Sigmoid colon (tissue), 7 donors: Measurements from ENCODE around the gene NGDN. TPM values are rescaled to one million over a fixed set of nuclear protein-coding genes. Genes with fewer than 3 reads are reported as not detected.

Source experiments
- DNase-seq: peaks from one replicate; pipeline ENCODE4 v3.0.0-alpha.2; 2019
- H3K27ac ChIP-seq, 4 donors: fragments of 200-600 bp; sonication (generic); one replicate each; pipeline ENCODE4 v1.5.1; 2016 to 2019; ENCODE audit warnings: mild to moderate bottlenecking in 1 of 4
- H3K27me3 ChIP-seq, 3 donors: fragments of 200-600 bp; sonication (generic); one replicate each; pipeline ENCODE4 v1.5.1; 2019; ENCODE audit warnings: mild to moderate bottlenecking in 1 of 3
- H3K36me3 ChIP-seq, 4 donors: fragments of 200-600 bp; sonication (generic); one replicate each; pipeline ENCODE4 v1.5.1; 2016 to 2019
- H3K4me1 ChIP-seq, 4 donors: fragments of 200-600 bp; sonication (generic); one replicate each; pipeline ENCODE4 v1.5.1; 2017 to 2019
- H3K4me3 ChIP-seq, 4 donors: fragments of 200-600 bp; sonication (generic); one replicate each; pipeline ENCODE4 v1.5.1; 2017 to 2019; ENCODE audit warnings: mild to moderate bottlenecking in 2 of 4, moderate library complexity in 1 of 4
- H3K9me3 ChIP-seq, 4 donors: fragments of 200-600 bp in 3 of 4; sonication (generic) in 3 of 4; one replicate each; pipeline versions ENCODE4 v1.5.1 to v1.6.1; 2013 to 2019
- CTCF ChIP-seq, 4 experiments: fragments of 450-650 bp in 3 of 4; fragments of 200-600 bp in 1 of 4; IDR thresholded peaks; one replicate each; pipeline ENCODE4 v1.5.1; 2016 to 2019; ENCODE audit warnings: antibody characterized with exemption in 4 of 4, mild to moderate bottlenecking in 3 of 4, moderate library complexity in 2 of 4
- EP300 ChIP-seq, 4 donors: sonication (generic); formaldehyde crosslinking; IDR thresholded peaks; one replicate each; pipeline ENCODE4 v1.6.1; 2017; ENCODE audit warnings: antibody characterized with exemption in 4 of 4
- POLR2A ChIP-seq, 2 donors: fragments of 450-650 bp; IDR thresholded peaks; one replicate each; pipeline ENCODE4 v1.6.1; 2016; ENCODE audit warnings: antibody characterized with exemption in 2 of 2, mild to moderate bottlenecking in 2 of 2, moderate library complexity in 2 of 2
- POLR2AphosphoS5 ChIP-seq, 4 donors: sonication (generic); formaldehyde crosslinking; IDR thresholded peaks; one replicate each; pipeline ENCODE4 v1.6.1; 2017; ENCODE audit warnings: antibody characterized with exemption in 4 of 4
- WGBS, 2 donors: extraction: QIAGEN DNeasy Blood & Tissue Kit; methylation state at CpG; one replicate each; pipeline ENCODE4 v1.1.7; 2013; 5-methylcytosine and 5-hydroxymethylcytosine counted together
- intact Hi-C: fragments of 100-400 bp; cut with DNase I; formaldehyde crosslinking; loops from one replicate; pipeline ENCODE4 v1.15.1; 2023
- polyA plus RNA-seq, 3 donors: library from polyadenylated mRNA; stranded (reverse); fragments of 200-250 nt; gene quantifications; one replicate each; pipeline ENCODE4 v1.2.3, GENCODE V29; 2013
- total RNA-seq, 4 donors: library from RNA; depleted of rRNA; stranded (reverse); fragments of >200 nt; gene quantifications; one replicate each; pipeline ENCODE4 v1.1.0, GENCODE V29; 2016
- donor health status: healthy with polysubstance abuse.
- donor health status: Bipolar disorder and iron deficiency.
- donor health status: healthy.

NGDN gene
- total and polyA plus RNA-seq, 7 donors = 23.3 to 46.2 (median 39.6) TPM

- intact Hi-C loops = no loop called here
- 85 to 87% methylated on average over 6 of the region's 6 CpGs for WGBS, 2 donors
- peaks cover 0 to 17% (median 11%) of the 10 kb centered on the region in 4 donors for H3K4me1 ChIP-seq
These were observed 48.3 kb downstream of the NGDN start for GRCh38 chr14:23517650-23518326.

GRCh38 chr14:23518709-23519108 lies 49.2 kb downstream of the NGDN start:
- Histone ChIP-seq H3K27ac (no peak overlapping the region), H3K4me3 (no peak overlapping the region), H3K4me1 (peaks cover 0 to 10% (median 7%) of the 10 kb centered on the region in 4 donors), H3K27me3 (no peaks in the 10 kb centered on the region), H3K9me3 (no peaks in the 10 kb centered on the region), H3K36me3 (no peaks in the 10 kb centered on the region)
- 86 to 91% methylated on average over 4 of the region's 4 CpGs for WGBS, 2 donors
- DNase-seq = no peak
- TF ChIP-seq EP300 (IDR thresholded peaks at IDR 0.05) (no peak), POLR2A (IDR thresholded peaks at IDR 0.05) (no peak), POLR2AphosphoS5 (IDR thresholded peaks at IDR 0.05) (no peak), CTCF (IDR thresholded peaks at IDR 0.05) (no peak)
- intact Hi-C loops = no loop called here

More at GRCh38 chr14:23517650-23518326, 48.3 kb downstream of the NGDN start:
- TF ChIP-seq POLR2AphosphoS5 (IDR thresholded peaks at IDR 0.05) (no peak), EP300 (IDR thresholded peaks at IDR 0.05) (no peak), POLR2A (IDR thresholded peaks at IDR 0.05) (no peak), CTCF (IDR thresholded peaks at IDR 0.05) (no peak)
- H3K4me3 ChIP-seq = no peak overlapping the region
- no peaks in the 10 kb centered on the region for H3K9me3 ChIP-seq
- no peak overlapping the region for H3K27ac ChIP-seq
- H3K27me3 ChIP-seq = no peaks in the 10 kb centered on the region
- no peaks in the 10 kb centered on the region for H3K36me3 ChIP-seq
- no peak for DNase-seq

DNA sequence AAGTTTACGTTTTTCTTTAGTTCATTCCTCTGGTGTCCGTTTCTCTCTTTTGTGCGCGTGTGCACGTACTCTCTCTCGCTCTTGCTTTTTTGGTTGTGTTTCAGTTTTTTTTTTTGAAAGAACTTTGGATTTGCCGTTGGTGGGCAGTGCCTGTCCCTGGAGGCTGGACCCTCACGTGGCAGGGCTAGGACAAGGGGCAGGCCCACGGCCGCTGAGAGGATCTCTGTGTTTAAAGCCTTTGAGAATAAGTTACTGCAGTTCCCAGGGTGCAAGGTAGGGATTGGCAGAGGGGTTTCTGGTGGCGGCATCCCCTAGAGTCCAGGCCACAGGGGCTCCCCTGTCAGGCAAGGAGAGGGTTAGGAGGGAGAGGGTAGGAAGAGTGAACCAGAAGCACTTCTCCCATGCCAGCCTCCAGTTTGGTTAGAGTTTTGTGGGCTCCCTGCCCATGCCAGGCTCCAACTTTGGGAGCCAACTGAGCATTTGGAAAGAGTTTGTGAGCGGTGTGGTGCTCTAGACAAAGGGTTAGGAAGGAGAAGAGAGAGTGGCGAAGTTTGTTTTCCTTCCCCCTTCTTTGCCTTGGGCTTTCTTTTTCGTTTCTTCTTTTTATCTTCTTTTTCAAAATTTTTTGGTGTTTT lies 51.5 kb downstream of the NGDN start:
- no peak for DNase-seq
- H3K4me3 ChIP-seq = no peak overlapping the region
- no peaks in the 10 kb centered on the region for H3K9me3 ChIP-seq
- intact Hi-C loops = no loop called here
- WGBS, 2 donors = 85 to 92% methylated on average over 14 of the region's 14 CpGs
- H3K4me1 ChIP-seq = no peaks in the 10 kb centered on the region
- H3K36me3 ChIP-seq = peaks cover 0 to 2% (median 0%) of the 10 kb centered on the region in 4 donors
- TF ChIP-seq POLR2AphosphoS5 (IDR thresholded peaks at IDR 0.05) (no peak), POLR2A (IDR thresholded peaks at IDR 0.05) (no peak), CTCF (IDR thresholded peaks at IDR 0.05) (no peak), EP300 (IDR thresholded peaks at IDR 0.05) (no peak)
- H3K27ac ChIP-seq = no peak overlapping the region
- no peaks in the 10 kb centered on the region for H3K27me3 ChIP-seq

- no peaks in the 10 kb centered on the region for H3K9me3 ChIP-seq
- no peak overlapping the region for H3K4me3 ChIP-seq
- H3K36me3 ChIP-seq = peaks cover 0 to 6% (median 0%) of the 10 kb centered on the region in 4 donors
- no peaks in the 10 kb centered on the region for H3K27me3 ChIP-seq
- no peak overlapping the region for H3K27ac ChIP-seq
- no peak for DNase-seq
- H3K4me1 ChIP-seq = no peaks in the 10 kb centered on the region
- TF ChIP-seq POLR2A (IDR thresholded peaks at IDR 0.05) = no peak
- TF ChIP-seq CTCF (IDR thresholded peaks at IDR 0.05) = no peak
- TF ChIP-seq POLR2AphosphoS5 (IDR thresholded peaks at IDR 0.05) = no peak
- TF ChIP-seq EP300 (IDR thresholded peaks at IDR 0.05) = no peak
- WGBS, 2 donors = 80 to 89% methylated on average over 20 of the region's 20 CpGs
- intact Hi-C loops = no loop called here
These were observed 52.5 kb downstream of the NGDN start for GRCh38 chr14:23521785-23522640.
